Measurements from ENCODE around the gene PHLPP1.

DNA sequence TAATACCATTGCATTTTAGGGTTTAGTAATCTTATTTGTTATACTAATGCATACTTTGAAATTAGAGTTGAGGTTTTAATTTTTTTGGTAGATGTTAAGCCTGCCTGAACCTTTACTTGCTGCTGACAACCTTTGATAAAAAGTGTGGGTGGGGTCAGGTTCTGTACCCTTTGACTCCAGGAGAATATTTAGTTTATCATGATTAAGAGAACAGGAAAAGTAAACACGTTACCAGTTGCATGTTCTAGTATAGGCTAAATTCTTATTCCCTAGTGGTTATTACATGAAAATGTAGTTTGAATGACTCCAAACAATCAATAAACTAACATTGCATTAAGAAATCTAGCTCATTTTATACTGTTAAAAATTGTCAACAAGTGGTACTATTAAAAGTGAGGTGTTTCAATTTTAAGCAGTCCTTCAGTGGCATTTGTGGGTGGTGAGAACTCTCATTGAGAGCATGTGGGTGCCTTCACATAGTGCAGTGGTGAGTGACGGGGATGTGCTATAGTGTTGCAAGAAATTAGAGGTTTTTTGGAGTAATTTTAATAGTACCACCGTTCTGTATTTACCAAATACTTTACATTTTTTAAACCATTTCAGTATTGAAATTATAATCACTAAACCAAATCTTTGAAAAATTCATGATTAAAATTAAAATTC is 29.9 kb downstream of the PHLPP1 start:
- no peak for TF ChIP-seq EZH2 (IDR thresholded peaks at IDR 0.05; ENCODE audit: insufficient read depth, low read length)
- TF ChIP-seq, protein P1, sequence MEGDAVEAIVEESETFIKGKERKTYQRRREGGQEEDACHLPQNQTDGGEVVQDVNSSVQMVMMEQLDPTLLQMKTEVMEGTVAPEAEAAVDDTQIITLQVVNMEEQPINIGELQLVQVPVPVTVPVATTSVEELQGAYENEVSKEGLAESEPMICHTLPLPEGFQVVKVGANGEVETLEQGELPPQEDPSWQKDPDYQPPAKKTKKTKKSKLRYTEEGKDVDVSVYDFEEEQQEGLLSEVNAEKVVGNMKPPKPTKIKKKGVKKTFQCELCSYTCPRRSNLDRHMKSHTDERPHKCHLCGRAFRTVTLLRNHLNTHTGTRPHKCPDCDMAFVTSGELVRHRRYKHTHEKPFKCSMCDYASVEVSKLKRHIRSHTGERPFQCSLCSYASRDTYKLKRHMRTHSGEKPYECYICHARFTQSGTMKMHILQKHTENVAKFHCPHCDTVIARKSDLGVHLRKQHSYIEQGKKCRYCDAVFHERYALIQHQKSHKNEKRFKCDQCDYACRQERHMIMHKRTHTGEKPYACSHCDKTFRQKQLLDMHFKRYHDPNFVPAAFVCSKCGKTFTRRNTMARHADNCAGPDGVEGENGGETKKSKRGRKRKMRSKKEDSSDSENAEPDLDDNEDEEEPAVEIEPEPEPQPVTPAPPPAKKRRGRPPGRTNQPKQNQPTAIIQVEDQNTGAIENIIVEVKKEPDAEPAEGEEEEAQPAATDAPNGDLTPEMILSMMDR (IDR thresholded peaks at IDR 0.05; ENCODE audit: insufficient read depth, low read depth, low read length): no peak

Data from astrocyte (in vitro differentiated cells and primary cell).